ENCODE measurements around the gene LPCAT3.

The LPCAT3 gene

GRCh38 chr12:7031306-7031705, 13.0 kb upstream of the LPCAT3 start:
- Histone ChIP-seq H3K9me3 (ENCODE audit: control insufficient read depth, low read length) (no peaks in the 10 kb centered on the region), H3K9ac (no peak overlapping the region), H3K27ac (no peak overlapping the region), H3K4me3 (ENCODE audit: low read depth, low read length) (no peak overlapping the region), H3K4me2 (ENCODE audit: low read length) (no peak overlapping the region), H2AFZ (no peak overlapping the region), H3K4me1 (no peaks in the 10 kb centered on the region), H3K27me3 (ENCODE audit: control insufficient read depth, insufficient read depth, low read length) (no peaks in the 10 kb centered on the region), H3K79me2 (no peaks in the 10 kb centered on the region), H3K36me3 (ENCODE audit: control insufficient read depth, insufficient read depth, low read length) (no peaks in the 10 kb centered on the region)
- no peak for TF ChIP-seq CTCF (IDR thresholded peaks at IDR 0.05)

- H3K9ac ChIP-seq = no peak overlapping the region
- TF ChIP-seq CTCF (IDR thresholded peaks at IDR 0.05) = no peak
- no peaks in the 10 kb centered on the region for H3K27me3 ChIP-seq (ENCODE audit: control insufficient read depth, insufficient read depth, low read length)
- no peak overlapping the region for H3K27ac ChIP-seq
- H2AFZ ChIP-seq = no peak overlapping the region
- no peak overlapping the region for H3K4me3 ChIP-seq (ENCODE audit: low read depth, low read length)
- H3K4me1 ChIP-seq = no peaks in the 10 kb centered on the region
- no peaks in the 10 kb centered on the region for H3K79me2 ChIP-seq
- no peaks in the 10 kb centered on the region for H3K36me3 ChIP-seq (ENCODE audit: control insufficient read depth, insufficient read depth, low read length)
- H3K4me2 ChIP-seq (ENCODE audit: low read length) = no peak overlapping the region
- H3K9me3 ChIP-seq (ENCODE audit: control insufficient read depth, low read length) = no peaks in the 10 kb centered on the region
Measured at GRCh38 chr12:7026854-7027253, 8.6 kb upstream of the LPCAT3 start.

- no peak for TF ChIP-seq CTCF (IDR thresholded peaks at IDR 0.05)
Measured at GRCh38 chr12:7023114-7023513, 4.8 kb upstream of the LPCAT3 start.

GRCh38 chr12:7021956-7022355, 3.7 kb upstream of the LPCAT3 start:
- H3K4me2 ChIP-seq (ENCODE audit: low read length) = no peak overlapping the region
- TF ChIP-seq CTCF (IDR thresholded peaks at IDR 0.05) = no peak
- no peak overlapping the region for H3K4me3 ChIP-seq (ENCODE audit: low read depth, low read length)
- peaks cover 10% of the 10 kb centered on the region for H3K4me1 ChIP-seq
- H3K36me3 ChIP-seq (ENCODE audit: control insufficient read depth, insufficient read depth, low read length) = no peaks in the 10 kb centered on the region
- no peaks in the 10 kb centered on the region for H3K27me3 ChIP-seq (ENCODE audit: control insufficient read depth, insufficient read depth, low read length)
- H2AFZ ChIP-seq = no peak overlapping the region
- peaks cover 7% of the 10 kb centered on the region for H3K79me2 ChIP-seq
- H3K9ac ChIP-seq = no peak overlapping the region
- H3K27ac ChIP-seq = no peak overlapping the region
- H3K9me3 ChIP-seq (ENCODE audit: control insufficient read depth, low read length) = no peaks in the 10 kb centered on the region

More at GRCh38 chr12:7023114-7023513, 4.8 kb upstream of the LPCAT3 start:
- Histone ChIP-seq H3K27ac (no peak overlapping the region), H3K9ac (no peak overlapping the region), H3K9me3 (ENCODE audit: control insufficient read depth, low read length) (no peaks in the 10 kb centered on the region), H3K27me3 (ENCODE audit: control insufficient read depth, insufficient read depth, low read length) (no peaks in the 10 kb centered on the region), H3K4me3 (ENCODE audit: low read depth, low read length) (no peak overlapping the region), H3K4me2 (ENCODE audit: low read length) (no peak overlapping the region), H2AFZ (no peak overlapping the region), H3K36me3 (ENCODE audit: control insufficient read depth, insufficient read depth, low read length) (no peaks in the 10 kb centered on the region), H3K79me2 (peaks cover 7% of the 10 kb centered on the region), H3K4me1 (peaks cover 5% of the 10 kb centered on the region)

- peak overlapping the region; percentile 96 for H3K27ac ChIP-seq
- no peaks in the 10 kb centered on the region for H3K27me3 ChIP-seq (ENCODE audit: control insufficient read depth, insufficient read depth, low read length)
- H3K79me2 ChIP-seq = peaks cover 7% of the 10 kb centered on the region
- H2AFZ ChIP-seq = peak overlapping the region; percentile 92
- H3K9me3 ChIP-seq (ENCODE audit: control insufficient read depth, low read length) = no peaks in the 10 kb centered on the region
- no peak overlapping the region for H3K9ac ChIP-seq
- H3K4me3 ChIP-seq (ENCODE audit: low read depth, low read length) = peak overlapping the region; percentile 93
- TF ChIP-seq CTCF (IDR thresholded peaks at IDR 0.05) = no peak
- peak overlapping the region; percentile 50 for H3K4me2 ChIP-seq (ENCODE audit: low read length)
- H3K4me1 ChIP-seq = peaks cover 16% of the 10 kb centered on the region
- H3K36me3 ChIP-seq (ENCODE audit: control insufficient read depth, insufficient read depth, low read length) = no peaks in the 10 kb centered on the region
Measured at GRCh38 chr12:7019043-7019569, 830 bp upstream of the LPCAT3 start.
